ENCODE measurements around the gene CDCP2. TPM values are rescaled to one million over a fixed set of nuclear protein-coding genes. Genes with fewer than 3 reads are reported as not detected.

The CDCP2 gene
- total and polyA plus RNA-seq, 12 donors, result 0.05 to 0.64 (median 0.25) TPM; not detected in 7

DNA sequence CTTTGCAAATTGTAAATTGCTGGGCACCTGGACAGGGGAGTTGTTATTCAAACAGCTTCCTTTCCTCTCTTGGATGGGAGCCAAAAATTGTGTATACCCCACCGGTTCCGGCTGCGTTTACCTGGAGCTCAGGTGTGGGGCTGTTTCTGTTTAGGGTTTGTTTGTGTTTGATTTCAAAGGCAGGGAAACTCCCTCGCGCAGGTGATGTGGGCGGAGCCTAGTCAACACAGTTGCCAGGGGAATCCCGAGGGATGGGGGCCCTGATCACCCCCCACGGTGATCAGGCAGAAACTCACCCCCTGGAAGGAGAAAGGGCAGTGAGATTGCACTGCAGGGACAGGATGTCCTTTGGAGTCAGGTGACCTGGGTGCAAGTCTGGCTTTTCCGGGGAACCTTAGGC, 28.3 kb downstream of the CDCP2 start:
- H3K27me3 ChIP-seq, result no peaks in the 10 kb centered on the region
- H3K27ac ChIP-seq, result no peak overlapping the region
- no peak overlapping the region for H3K4me3 ChIP-seq
- TF ChIP-seq, protein P1, sequence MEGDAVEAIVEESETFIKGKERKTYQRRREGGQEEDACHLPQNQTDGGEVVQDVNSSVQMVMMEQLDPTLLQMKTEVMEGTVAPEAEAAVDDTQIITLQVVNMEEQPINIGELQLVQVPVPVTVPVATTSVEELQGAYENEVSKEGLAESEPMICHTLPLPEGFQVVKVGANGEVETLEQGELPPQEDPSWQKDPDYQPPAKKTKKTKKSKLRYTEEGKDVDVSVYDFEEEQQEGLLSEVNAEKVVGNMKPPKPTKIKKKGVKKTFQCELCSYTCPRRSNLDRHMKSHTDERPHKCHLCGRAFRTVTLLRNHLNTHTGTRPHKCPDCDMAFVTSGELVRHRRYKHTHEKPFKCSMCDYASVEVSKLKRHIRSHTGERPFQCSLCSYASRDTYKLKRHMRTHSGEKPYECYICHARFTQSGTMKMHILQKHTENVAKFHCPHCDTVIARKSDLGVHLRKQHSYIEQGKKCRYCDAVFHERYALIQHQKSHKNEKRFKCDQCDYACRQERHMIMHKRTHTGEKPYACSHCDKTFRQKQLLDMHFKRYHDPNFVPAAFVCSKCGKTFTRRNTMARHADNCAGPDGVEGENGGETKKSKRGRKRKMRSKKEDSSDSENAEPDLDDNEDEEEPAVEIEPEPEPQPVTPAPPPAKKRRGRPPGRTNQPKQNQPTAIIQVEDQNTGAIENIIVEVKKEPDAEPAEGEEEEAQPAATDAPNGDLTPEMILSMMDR (IDR thresholded peaks at IDR 0.05), result no peak
- no peak for TF ChIP-seq POLR2A (IDR thresholded peaks at IDR 0.05)
- no peaks in the 10 kb centered on the region for H3K9me3 ChIP-seq (replicated peaks in 1 of 3)
- intact Hi-C loops (cut with DNase I), result loop anchor here (5.0 to 10.0 kb wide), 3 partner anchors 150 to 368 kb away; partner anchors contain the start of gene SSBP3 (in 1 of the 2)
- no peak for DNase-seq
- WGBS, 4 donors, result 66 to 79% (median 76%) methylated on average over 5 to 9 of the region's 9 CpGs
- H3K4me1 ChIP-seq (replicated peaks in 1 of 2), result peaks cover 0 to 6% of the 10 kb centered on the region in 2 donors
- no peaks in the 10 kb centered on the region for H3K36me3 ChIP-seq (replicated peaks in 1 of 2)

DNA sequence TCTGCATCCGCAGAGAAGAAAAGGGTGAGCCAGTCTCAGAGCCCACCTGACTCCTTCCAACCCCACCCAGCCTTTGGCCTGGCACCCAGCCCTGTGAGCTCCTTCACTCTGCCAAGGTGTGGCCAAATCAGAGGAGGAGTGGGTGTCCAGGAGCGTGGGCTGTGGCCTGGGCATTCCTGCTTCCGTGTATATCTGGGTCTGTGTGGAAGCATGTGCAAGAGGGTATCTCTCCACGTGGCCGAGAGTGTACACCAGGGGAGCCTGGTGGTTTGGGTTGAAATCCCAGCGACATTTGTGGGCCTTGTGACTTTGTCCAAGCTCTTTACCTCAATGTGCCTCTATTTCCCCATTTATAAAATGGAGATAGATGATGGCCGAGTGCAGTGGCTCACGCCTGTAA, 29.8 kb downstream of the CDCP2 start:
- H3K27me3 ChIP-seq, result no peaks in the 10 kb centered on the region
- H3K4me3 ChIP-seq, result no peak overlapping the region
- H3K27ac ChIP-seq, result no peak overlapping the region
- DNase-seq, result no peak
- TF ChIP-seq, protein P1 (IDR thresholded peaks at IDR 0.05), result no peak
- no peak for TF ChIP-seq POLR2A (IDR thresholded peaks at IDR 0.05)
- H3K9me3 ChIP-seq (replicated peaks in 1 of 3), result no peaks in the 10 kb centered on the region
- intact Hi-C loops (cut with DNase I), result loop anchor here (5.0 to 10.0 kb wide), 3 partner anchors 152 to 369 kb away; partner anchors contain the start of gene SSBP3 (in 1 of the 2)
- WGBS, 4 donors, result 91 to 100% (median 95%) methylated on average over 5 to 8 of the region's 8 CpGs
- no peaks in the 10 kb centered on the region for H3K36me3 ChIP-seq (replicated peaks in 1 of 2)
- H3K4me1 ChIP-seq (replicated peaks in 1 of 2), result peaks cover 0 to 10% of the 10 kb centered on the region in 2 donors

DNA sequence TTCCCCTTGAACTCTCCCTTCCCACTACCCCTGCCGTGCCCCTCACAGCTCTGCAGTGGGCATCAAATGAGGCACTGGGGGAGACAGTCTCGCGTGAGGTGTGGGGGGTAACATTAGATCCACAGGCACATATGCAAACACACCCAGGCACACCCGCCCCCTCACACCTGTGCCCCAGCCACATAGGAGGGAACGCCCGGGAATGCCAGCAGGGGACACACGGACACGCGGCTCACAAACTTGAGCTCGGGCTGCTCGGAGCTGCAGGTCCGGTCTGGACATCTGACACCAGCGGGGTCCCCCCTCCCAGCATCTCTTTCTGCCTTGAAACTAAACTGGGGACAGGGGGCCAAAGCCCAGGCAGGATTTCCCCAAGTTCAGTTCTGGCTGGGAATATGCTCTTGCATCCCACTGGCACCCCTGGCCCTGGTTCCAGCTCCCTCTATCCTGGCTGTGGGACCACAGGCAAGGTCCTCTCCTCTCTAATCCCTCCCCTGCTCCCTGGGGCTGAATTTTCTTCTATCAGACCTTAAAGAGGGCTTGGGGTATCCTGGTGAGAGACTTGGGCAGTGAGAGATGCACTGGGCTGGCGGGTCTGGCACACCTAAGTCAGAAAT, 30.6 kb downstream of the CDCP2 start:
- intact Hi-C loops (cut with DNase I), result loop anchor here (5.0 to 10.0 kb wide), 3 partner anchors 153 to 370 kb away; partner anchors contain the start of gene SSBP3 (in 1 of the 2)
- DNase-seq, result no peak
- H3K27ac ChIP-seq, result no peak overlapping the region
- no peaks in the 10 kb centered on the region for H3K27me3 ChIP-seq
- no peak for TF ChIP-seq POLR2A (IDR thresholded peaks at IDR 0.05)
- TF ChIP-seq, protein P1 (IDR thresholded peaks at IDR 0.05), result no peak
- no peaks in the 10 kb centered on the region for H3K9me3 ChIP-seq (replicated peaks in 1 of 3)
- 62 to 72% (median 66%) methylated on average over 11 to 14 of the region's 14 CpGs for WGBS, 4 donors
- H3K4me1 ChIP-seq (replicated peaks in 1 of 2), result peaks cover 0 to 10% of the 10 kb centered on the region in 2 donors
- H3K36me3 ChIP-seq (replicated peaks in 1 of 2), result no peaks in the 10 kb centered on the region
- H3K4me3 ChIP-seq, result no peak overlapping the region

DNA sequence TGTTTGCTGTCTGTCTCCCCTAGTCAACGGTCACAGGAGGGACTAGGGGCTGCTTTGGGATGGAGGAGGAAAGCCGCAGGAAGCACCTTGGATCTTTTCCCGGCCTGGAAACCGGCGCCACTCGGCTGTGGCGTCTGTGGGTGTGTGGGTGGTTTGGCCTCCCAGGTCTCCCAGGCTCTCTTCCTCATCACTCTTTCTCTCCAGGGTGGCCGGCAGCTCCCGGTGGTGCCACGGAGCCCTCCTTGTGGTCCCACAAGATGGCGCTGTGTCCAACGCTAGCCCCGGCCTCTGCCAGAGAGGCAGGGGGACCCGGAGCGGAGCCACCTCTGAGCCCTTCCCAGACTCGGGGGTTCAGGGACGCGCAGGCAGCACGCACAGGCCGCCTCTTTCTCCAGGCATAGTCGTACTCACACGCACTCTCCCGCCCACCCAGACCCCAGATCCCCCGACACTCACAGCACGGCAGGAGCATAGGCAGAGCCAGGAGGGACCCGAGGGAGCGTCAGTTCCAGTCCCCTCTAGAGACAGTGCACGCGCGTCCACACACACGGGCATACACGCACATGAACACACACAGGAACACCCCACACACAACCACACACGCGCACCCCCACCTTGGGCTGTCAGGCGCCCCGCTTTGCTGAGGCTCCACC, 31.2 kb downstream of the CDCP2 start:
- peak overlapping the region in 1 of 4 donors; percentile 5 for H3K4me3 ChIP-seq
- WGBS, 4 donors, result 9 to 55% (median 12%) methylated on average over 8 to 36 of the region's 36 CpGs

More for the DNA sequence above, 31.2 kb downstream of the CDCP2 start:
- Histone ChIP-seq H3K9me3 (replicated peaks in 1 of 3) (no peaks in the 10 kb centered on the region), H3K27ac (no peak overlapping the region), H3K36me3 (replicated peaks in 1 of 2) (no peaks in the 10 kb centered on the region), H3K27me3 (no peaks in the 10 kb centered on the region), H3K4me1 (replicated peaks in 1 of 2) (peaks cover 0 to 10% of the 10 kb centered on the region in 2 donors)
- no peak for TF ChIP-seq POLR2A (IDR thresholded peaks at IDR 0.05)
- TF ChIP-seq, protein P1 (IDR thresholded peaks at IDR 0.05), result peak; percentile 57 to 79 (median 68)
- DNase-seq, result peak; percentile 68 to 90 (median 82)
- intact Hi-C loops (cut with DNase I), result loop anchor here (5.0 to 10.0 kb wide), 3 partner anchors 153 to 371 kb away; partner anchors contain the start of gene SSBP3 (in 1 of the 2)
